ENCODE results near the gene EZR. TPM values are rescaled to one million over a fixed set of nuclear protein-coding genes. Genes with fewer than 3 reads are reported as not detected.
A peak's percentile ranks its signal among the peaks of the same experiment; 100 is the strongest.

Gene EZR
- total and polyA plus RNA-seq, 9 of the 15 experiments (the other 6 are each of a cell fraction or from before 2014, with no cell fraction given) = 36.5 to 162 (median 104) TPM

- H4K20me1 ChIP-seq (replicated peaks; ENCODE audit: control insufficient read depth, insufficient read depth, low read length) = 0 out of 2 replicates have a peak, but pooled peaks cover 3% of the 10 kb centered on the region
- ATAC-seq (no peak), DNase-seq (ENCODE audit: extremely low read depth in 1 of 4, low spot score in 3 of 4) (no peak), FAIRE-seq (no peak)
- BruUV-seq (replicated peaks) = no TSS peak
- H3K9ac ChIP-seq (ENCODE audit: insufficient read depth in 1 of 2, low read depth in 2 of 2, low read length in 2 of 2) = no peak overlapping the region
- H3K27ac ChIP-seq (ENCODE audit: extremely low read depth, low read depth, low read length) = no peak overlapping the region
- POLR2A ChIA-PET = interaction anchor here (0.6 kb wide), 1 partner anchor 152 kb away, joined by 4 read pairs; no protein-coding TSS in a partner anchor
- H2AFZ ChIP-seq (ENCODE audit: low read depth, low read length) = no peak overlapping the region
- H3K4me3 ChIP-seq = no peak overlapping the region
- H3K4me2 ChIP-seq (ENCODE audit: insufficient read depth, low read length) = no peak overlapping the region
- in situ Hi-C loops (cut with MboI) (loop anchor here (25.0 kb wide), 1 partner anchor 265 kb away; no protein-coding TSS in a partner anchor), intact Hi-C loops (cut with micrococcal nuclease) (no loop called here)
- H3K9me3 ChIP-seq (replicated peaks; ENCODE audit: control insufficient read depth, insufficient read depth, low read depth, low read length) = no peaks in the 10 kb centered on the region
- WGBS (ENCODE audit: insufficient coverage, low coverage, missing lambda C conversion rate) = 4% methylated on average over 5 of the region's 5 CpGs
- no peaks in the 10 kb centered on the region for H3K79me2 ChIP-seq (ENCODE audit: control insufficient read depth, insufficient read depth, low read length)
- no peaks in the 10 kb centered on the region for H3K36me3 ChIP-seq (ENCODE audit: control insufficient read depth, insufficient read depth, low read length)
- CTCF ChIA-PET (ENCODE audit: low intra/inter-chr PET ratio) = no interaction called here
- no peaks in the 10 kb centered on the region for H3K9me1 ChIP-seq (ENCODE audit: control insufficient read depth, insufficient read depth, low read length)
- peaks cover 5 to 12% of the 10 kb centered on the region in 2 experiments for H3K4me1 ChIP-seq (replicated peaks in 1 of 2; ENCODE audit: control insufficient read depth in 2 of 2, insufficient read depth in 2 of 2, low read length in 2 of 2)
- peaks cover 3 to 16% of the 10 kb centered on the region in 2 experiments; a peak in 3 of 5 replicates for H3K27me3 ChIP-seq (ENCODE audit: control insufficient read depth in 2 of 2, insufficient read depth in 2 of 2, low read length in 2 of 2)
- TF ChIP-seq ZNF780A (CRISPR knock-in tag; IDR thresholded peaks at IDR 0.05) (no peak), ZNF766 (CRISPR knock-in tag; conservative IDR thresholded peaks at IDR 0.05) (no peak), ZNF280B (CRISPR knock-in tag; IDR thresholded peaks at IDR 0.05) (no peak), ZBTB43 (CRISPR knock-in tag; IDR thresholded peaks at IDR 0.05) (no peak), HMGXB4 (CRISPR knock-in tag; IDR thresholded peaks at IDR 0.05) (no peak), CHD1 (IDR thresholded peaks at IDR 0.05; ENCODE audit: low read length) (no peak), ZNF316 (IDR thresholded peaks at IDR 0.05) (peak; percentile 90), MEF2D (tag; conservative IDR thresholded peaks at IDR 0.05; ENCODE audit: low read depth) (no peak), ZBTB33 (CRISPR knock-in tag; IDR thresholded peaks at IDR 0.05) (no peak), MAFG (tag; conservative IDR thresholded peaks at IDR 0.05) (peak; percentile 67; the same call in 1 of the 2 replicates), ZBTB11 (CRISPR knock-in tag; IDR thresholded peaks at IDR 0.05) (no peak)
These were observed 96.9 kb downstream of the EZR start for GRCh38 chr6:158722176-158722729.
